GM23248 (cell line): ENCODE results near the gene RBMS1.

Source experiments
- EZH2 ChIP-seq: fragments of 200-600 bp; sonication (generic); IDR thresholded peaks from 2 replicates; pipeline ENCODE4 v1.6.1; 2018; ENCODE audit warnings: antibody characterized with exemption, mild to moderate bottlenecking; ENCODE audit not compliant: insufficient read depth, poor library complexity, severe bottlenecking
- EZH2phosphoT487 ChIP-seq: fragments of 200-600 bp; sonication (generic); IDR thresholded peaks from 2 replicates; pipeline ENCODE4 v1.6.1; 2018; ENCODE audit warnings: antibody characterized with exemption, moderate library complexity, mild to moderate bottlenecking, low read depth; ENCODE audit not compliant: insufficient read depth

- no peak for TF ChIP-seq EZH2phosphoT487
- no peak for TF ChIP-seq EZH2
Measured at GRCh38 chr2:160363055-160363454, 130.6 kb downstream of the RBMS1 start.
